GM12891 (cell line): ENCODE results near the gene BACE2.

Experiments
- POLR2A ChIP-seq: IDR thresholded peaks from 2 replicates; pipeline ENCODE4 v1.6.1; 2011; ENCODE audit warnings: low read depth, low read length, control low read depth
- POLR2AphosphoS5 ChIP-seq: IDR thresholded peaks from 2 replicates; pipeline ENCODE4 v1.6.1; 2011; ENCODE audit warnings: low read depth, low read length, control low read depth
- SPI1 ChIP-seq: IDR thresholded peaks from 2 replicates; pipeline ENCODE4 v1.6.1; 2011; ENCODE audit warnings: low read depth, low read length, control low read depth
- TAF1 ChIP-seq: IDR thresholded peaks from 2 replicates; pipeline ENCODE4 v1.6.1; 2011; ENCODE audit warnings: low read depth, low read length, control low read depth

- TF ChIP-seq POLR2AphosphoS5 = no peak
- TF ChIP-seq POLR2A = no peak
- TF ChIP-seq SPI1 = no peak
- no peak for TF ChIP-seq TAF1
These were observed 1.1 kb upstream of the BACE2 start for GRCh38 chr21:41166884-41167283.
